ENCODE measurements around the gene KRT35.
A peak's percentile ranks its signal among the peaks of the same experiment; 100 is the strongest.

DNA sequence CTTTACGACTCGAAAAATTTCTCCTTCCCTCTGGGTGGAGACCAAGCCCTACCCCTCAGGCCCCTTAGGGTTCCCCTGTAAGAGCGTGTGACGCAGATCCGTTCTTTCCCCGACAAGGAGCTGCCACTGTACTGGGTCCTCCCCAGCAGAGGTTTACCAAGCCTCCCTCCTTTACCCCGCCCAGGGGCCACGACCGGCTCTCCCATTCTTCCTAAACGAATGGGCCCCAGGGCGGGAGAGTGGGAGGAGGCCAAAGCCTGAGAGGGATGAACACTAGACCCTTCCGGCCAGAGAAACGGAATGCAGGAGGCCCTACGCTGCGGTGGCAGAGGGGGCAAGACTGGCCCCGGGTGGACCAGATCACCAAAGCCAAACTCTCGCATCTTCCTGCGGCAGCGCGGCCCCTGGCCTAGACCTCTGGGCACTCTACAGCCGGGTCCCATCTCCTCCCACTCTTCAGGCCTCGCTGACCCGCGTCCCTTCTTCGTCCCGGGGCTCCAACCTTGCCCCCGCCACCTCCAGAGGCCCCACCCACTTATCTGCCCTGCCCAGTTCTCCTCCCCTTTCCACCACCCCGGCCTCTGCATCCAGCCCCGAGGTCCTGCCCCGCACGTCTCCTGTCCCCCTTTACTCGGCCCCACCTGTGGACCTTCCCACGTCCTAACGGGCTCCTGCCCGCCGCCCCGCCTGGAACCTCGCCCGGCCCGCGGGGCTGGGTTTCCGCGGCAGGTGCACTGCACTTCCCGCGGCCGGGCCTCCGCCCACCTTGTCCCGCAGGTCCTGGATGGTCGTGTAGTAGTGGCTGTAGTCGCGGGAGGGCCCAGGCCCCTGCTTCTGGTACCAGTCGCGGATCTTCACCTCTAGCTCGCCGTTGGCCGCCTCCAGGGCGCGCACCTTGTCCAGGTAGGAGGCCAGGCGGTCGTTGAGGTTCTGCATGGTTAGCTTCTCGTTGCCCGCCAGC lies 46.4 kb upstream of the KRT35 start:
- peak in 1 of 2 donors; percentile 5 for TF ChIP-seq POLR2A (IDR thresholded peaks at IDR 0.05)
- TF ChIP-seq, protein P1, sequence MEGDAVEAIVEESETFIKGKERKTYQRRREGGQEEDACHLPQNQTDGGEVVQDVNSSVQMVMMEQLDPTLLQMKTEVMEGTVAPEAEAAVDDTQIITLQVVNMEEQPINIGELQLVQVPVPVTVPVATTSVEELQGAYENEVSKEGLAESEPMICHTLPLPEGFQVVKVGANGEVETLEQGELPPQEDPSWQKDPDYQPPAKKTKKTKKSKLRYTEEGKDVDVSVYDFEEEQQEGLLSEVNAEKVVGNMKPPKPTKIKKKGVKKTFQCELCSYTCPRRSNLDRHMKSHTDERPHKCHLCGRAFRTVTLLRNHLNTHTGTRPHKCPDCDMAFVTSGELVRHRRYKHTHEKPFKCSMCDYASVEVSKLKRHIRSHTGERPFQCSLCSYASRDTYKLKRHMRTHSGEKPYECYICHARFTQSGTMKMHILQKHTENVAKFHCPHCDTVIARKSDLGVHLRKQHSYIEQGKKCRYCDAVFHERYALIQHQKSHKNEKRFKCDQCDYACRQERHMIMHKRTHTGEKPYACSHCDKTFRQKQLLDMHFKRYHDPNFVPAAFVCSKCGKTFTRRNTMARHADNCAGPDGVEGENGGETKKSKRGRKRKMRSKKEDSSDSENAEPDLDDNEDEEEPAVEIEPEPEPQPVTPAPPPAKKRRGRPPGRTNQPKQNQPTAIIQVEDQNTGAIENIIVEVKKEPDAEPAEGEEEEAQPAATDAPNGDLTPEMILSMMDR (IDR thresholded peaks at IDR 0.05), result no peak
